HFFc6 (cell line): ENCODE results near the gene APELA. TPM values are rescaled to one million over a fixed set of nuclear protein-coding genes. Genes with fewer than 3 reads are reported as not detected.

Experiments used
- DNase-seq: peaks from one replicate; pipeline ENCODE4 v3.0.0-alpha.2; 2018
- H3K27ac Mint-ChIP-seq: 2 replicates; pipeline ENCODE4 v1.8.0; 2020; ENCODE audit warnings: mild to moderate bottlenecking, mixed read lengths
- H3K27me3 Mint-ChIP-seq: 2 replicates; pipeline ENCODE4 v1.8.0; 2021; ENCODE audit warnings: mild to moderate bottlenecking, moderate library complexity, mixed read lengths; ENCODE audit not compliant: insufficient read depth
- H3K36me3 Mint-ChIP-seq: 2 replicates; pipeline ENCODE4 v1.8.0; 2021; ENCODE audit warnings: low read depth, mixed read lengths
- H3K4me1 Mint-ChIP-seq: 2 replicates; pipeline ENCODE4 v1.8.0; 2020; ENCODE audit warnings: low read depth, mixed read lengths
- H3K4me3 Mint-ChIP-seq: 2 replicates; pipeline ENCODE4 v1.8.0; 2020; ENCODE audit warnings: mild to moderate bottlenecking, moderate library complexity, mixed read lengths
- H3K9me3 Mint-ChIP-seq: 2 replicates; pipeline ENCODE4 v1.8.0; 2020; ENCODE audit warnings: mild to moderate bottlenecking, mixed read lengths
- CTCF ChIP-seq: fragments of 200-600 bp; sonication (generic); IDR thresholded peaks from 2 replicates; pipeline ENCODE4 v1.5.0; 2021; ENCODE audit warnings: antibody characterized with exemption, mild to moderate bottlenecking
- total RNA-seq, 6 experiments: library from RNA; stranded (reverse); fragmentation: NEBNext Ultra II Directional; extraction: Animal tissue kit (Norgen Biotek cat#: 25700); gene quantifications; 2 replicates in 1 of 6; 3 replicates in 5 of 6; pipeline ENCODE4 v1.2.3, GENCODE V29; 2021

The APELA gene
- total RNA-seq, 6 experiments from 2014 or later: not detected

DNA sequence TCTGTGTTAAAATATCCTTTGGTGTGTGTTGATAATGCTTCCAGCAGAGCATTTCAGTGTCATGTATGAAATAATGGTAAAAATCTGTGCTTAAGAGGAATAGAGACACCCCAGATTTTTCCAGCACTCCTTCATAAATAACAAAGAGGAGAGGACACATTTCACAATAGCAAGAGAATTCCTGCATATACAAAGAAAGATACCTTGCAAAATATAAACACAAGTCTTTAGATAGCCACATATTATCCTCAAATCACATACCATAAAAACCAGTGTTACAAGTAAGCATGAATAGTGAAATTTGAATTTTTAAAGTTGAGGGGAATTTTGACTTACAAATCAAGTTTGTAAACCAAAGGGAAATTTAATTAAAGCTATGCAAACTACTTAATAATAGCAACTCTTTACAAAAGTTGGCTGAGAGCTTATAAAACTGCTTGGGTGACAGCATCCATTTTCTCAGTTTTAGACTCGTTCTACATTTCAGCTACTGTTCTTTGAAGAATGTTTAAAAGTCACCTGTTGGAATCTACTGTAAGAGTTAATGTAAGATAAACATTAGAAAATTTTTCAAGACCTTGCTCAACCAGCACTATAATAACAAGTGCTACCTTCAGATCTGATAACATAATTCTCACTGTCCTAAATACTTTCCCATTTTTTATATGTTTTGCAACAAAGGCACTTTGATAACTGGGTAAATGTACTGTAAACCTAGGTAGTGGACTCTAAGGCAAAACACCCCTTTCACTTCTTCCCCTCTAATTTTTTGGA lies 3.7 kb downstream of the APELA start:
- no peaks in the 10 kb centered on the region for H3K36me3 Mint-ChIP-seq
- H3K4me3 Mint-ChIP-seq: no peak overlapping the region
- no peak for TF ChIP-seq CTCF
- peaks cover 15% of the 10 kb centered on the region for H3K9me3 Mint-ChIP-seq
- no peak for DNase-seq
- no peak overlapping the region for H3K27ac Mint-ChIP-seq
- no peaks in the 10 kb centered on the region for H3K27me3 Mint-ChIP-seq
- H3K4me1 Mint-ChIP-seq: no peaks in the 10 kb centered on the region

DNA sequence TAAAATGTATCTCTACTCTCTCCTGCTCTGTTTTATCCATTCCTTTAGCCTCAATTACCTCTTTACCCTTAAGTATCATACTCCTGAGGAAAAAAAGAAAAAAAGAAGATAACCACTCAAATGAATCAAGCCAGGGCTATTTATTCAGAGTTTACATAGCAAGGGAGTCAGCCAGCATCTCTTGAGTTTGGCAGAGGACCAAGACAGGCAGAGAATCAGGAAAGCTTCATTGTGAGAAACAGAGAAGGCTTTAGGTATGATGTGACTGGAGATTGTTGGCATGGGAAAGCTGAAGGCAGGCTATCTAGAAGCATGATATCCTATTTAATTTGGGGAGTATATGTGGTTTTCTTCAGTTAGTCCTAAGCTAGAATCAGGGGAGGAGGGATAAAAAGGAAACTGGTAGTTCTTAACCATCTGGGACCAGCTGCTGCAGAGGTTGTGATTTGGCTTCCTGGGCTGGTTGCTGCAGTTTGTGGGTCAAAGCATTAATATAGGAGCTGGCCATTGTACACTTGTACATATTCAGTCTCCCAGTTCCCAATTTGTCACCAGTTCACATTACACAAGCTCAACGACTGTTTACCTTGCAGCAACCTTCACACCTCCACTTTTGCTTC lies 11.2 kb downstream of the APELA start:
- no peak for TF ChIP-seq CTCF
- H3K4me1 Mint-ChIP-seq: no peaks in the 10 kb centered on the region
- no peaks in the 10 kb centered on the region for H3K27me3 Mint-ChIP-seq
- H3K27ac Mint-ChIP-seq: no peak overlapping the region
- H3K9me3 Mint-ChIP-seq: peaks cover 22% of the 10 kb centered on the region
- no peak for DNase-seq
- H3K4me3 Mint-ChIP-seq: no peak overlapping the region
- H3K36me3 Mint-ChIP-seq: no peaks in the 10 kb centered on the region

DNA sequence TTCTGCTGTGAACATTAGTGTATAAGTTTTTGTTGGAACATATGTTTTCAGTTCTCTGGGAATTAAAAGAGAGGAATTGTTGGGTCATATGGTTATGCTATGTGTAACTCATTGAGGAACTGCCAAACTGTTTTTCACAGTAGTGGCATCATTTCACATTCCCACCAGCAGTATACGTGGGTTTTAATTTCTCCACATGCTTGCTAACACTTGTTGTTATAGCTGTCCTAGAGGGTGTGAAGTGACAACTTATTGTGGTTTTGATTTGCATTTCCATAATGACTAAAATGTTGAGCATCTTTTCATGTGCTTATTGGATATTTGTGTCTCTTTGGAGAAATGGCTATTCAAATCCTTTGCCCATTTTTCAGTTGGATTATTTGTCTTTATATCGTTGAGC lies 13.7 kb downstream of the APELA start:
- no peak for TF ChIP-seq CTCF
- DNase-seq: no peak
- Mint-ChIP-seq H3K4me3 (no peak overlapping the region), H3K27me3 (no peaks in the 10 kb centered on the region), H3K9me3 (peaks cover 15% of the 10 kb centered on the region; the same call in 1 of the 2 replicates), H3K27ac (no peak overlapping the region), H3K4me1 (no peaks in the 10 kb centered on the region), H3K36me3 (no peaks in the 10 kb centered on the region)

- H3K27ac Mint-ChIP-seq: no peak overlapping the region
- no peaks in the 10 kb centered on the region for H3K27me3 Mint-ChIP-seq
- no peaks in the 10 kb centered on the region for H3K4me1 Mint-ChIP-seq
- no peak overlapping the region for H3K4me3 Mint-ChIP-seq
- peaks cover 10% of the 10 kb centered on the region; the same call in 1 of the 2 replicates for H3K9me3 Mint-ChIP-seq
- TF ChIP-seq CTCF: no peak
- no peak for DNase-seq
- H3K36me3 Mint-ChIP-seq: no peaks in the 10 kb centered on the region
These were observed 15.0 kb downstream of the APELA start for GRCh38 chr4:164892018-164892417.

GRCh38 chr4:164894702-164895101 lies 17.7 kb downstream of the APELA start:
- peaks cover 25% of the 10 kb centered on the region for H3K9me3 Mint-ChIP-seq
- H3K27ac Mint-ChIP-seq: no peak overlapping the region
- DNase-seq: no peak
- TF ChIP-seq CTCF: no peak
- H3K27me3 Mint-ChIP-seq: no peaks in the 10 kb centered on the region
- no peaks in the 10 kb centered on the region for H3K36me3 Mint-ChIP-seq
- no peak overlapping the region for H3K4me3 Mint-ChIP-seq
- no peaks in the 10 kb centered on the region for H3K4me1 Mint-ChIP-seq
